Measurements from ENCODE around the gene ZNF729.
"Not testable (repeated sequence)": the region's sequence is repeated elsewhere in the genome, so short reads cannot be mapped to it uniquely, and the experiment has no call there.

Gene ZNF729

DNA sequence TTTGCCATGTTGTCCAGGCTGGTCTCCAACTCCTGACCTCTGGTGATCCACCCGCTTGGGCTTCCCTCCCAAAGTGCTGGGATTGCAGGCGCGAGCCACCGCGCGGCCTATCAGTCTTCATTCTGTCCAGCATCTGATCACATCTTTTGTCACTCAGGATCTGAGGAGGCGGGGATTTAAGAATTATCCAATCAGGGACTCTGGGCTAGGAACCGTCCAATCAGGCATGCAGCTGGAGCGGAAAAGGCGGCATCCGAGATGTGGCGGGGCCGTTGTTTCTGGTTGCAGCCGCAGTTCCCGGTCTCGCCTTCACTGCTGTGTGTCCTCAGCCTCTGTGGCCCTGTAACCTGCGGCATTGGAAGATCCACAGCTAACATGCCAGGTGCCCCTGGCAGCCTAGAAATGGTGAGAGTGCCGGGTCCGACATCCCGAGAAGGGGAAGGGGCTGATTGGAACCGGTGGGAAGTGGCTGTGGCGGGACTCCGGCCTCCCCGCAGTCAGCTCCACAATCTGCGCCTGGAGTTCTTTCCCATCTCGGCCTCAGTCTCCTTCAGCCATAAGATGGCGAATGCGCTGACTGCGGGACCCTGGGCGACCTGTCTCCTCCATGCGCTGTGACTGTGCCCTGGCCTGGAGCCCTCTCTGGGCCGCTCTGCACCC lies at the start of gene ZNF729:
Gene ZNF729 (plus strand): TSS at position 291 of the 660 bp plus-strand sequence. CDS start 85 bp downstream, at position 376.
- DNase-seq = no peak

DNA sequence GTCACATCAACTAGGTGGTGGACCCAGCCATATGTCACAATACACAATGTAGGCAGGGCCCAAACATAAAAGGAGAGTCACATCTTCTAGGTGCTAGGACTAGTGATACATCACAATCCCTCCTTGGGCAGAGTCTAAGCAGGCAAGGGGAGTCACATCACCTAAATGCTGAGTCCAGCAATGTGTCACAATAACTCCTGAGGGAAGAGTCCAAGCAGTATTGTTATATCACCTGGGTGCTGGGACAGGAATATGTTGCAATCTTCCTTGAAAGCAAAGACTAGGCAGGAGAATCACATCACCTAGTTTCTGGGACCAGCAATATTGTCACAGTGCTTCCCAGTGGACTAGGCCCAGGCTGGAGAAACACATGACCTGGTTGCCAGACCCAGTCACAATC lies 29.4 kb upstream of the ZNF729 start:
- DNase-seq = no peak

DNA sequence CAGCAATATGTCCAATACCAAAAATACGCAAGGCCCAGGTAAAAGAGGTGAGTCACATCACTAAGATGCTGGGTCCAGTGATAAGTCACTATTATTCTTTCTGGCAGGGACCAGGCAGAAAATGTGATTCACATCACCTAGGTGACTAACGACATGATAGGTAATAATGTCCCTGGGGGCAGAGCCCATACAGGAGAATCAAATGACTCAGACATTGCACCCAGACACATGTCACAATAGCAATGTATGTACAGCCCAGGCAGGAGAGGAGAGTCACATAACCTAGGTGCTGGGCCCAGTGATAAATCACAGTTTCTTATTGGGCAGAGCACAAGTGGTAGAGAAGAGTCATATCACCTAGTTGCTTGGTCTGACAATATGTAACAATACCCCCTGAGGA lies 28.9 kb upstream of the ZNF729 start:
- no peak for DNase-seq

DNA sequence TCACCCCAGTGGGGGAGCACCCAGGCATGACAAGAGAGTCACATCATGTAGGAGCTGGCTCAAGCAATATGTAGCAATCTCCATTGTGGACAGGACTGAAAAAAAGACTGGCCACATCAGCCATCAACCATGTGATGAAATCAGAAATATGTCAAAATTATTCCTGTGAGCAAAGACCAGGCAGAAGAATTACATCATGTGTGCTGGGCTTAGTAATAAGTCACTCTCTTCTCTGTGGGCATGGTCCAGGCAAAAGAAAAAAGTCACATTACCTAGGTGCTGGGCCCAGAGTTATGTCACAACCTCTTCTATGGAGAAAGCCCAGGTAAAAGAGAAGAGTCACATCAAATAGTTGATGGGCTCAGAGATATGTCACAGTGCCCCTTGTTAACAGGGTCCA lies 28.3 kb upstream of the ZNF729 start:
- no peak for DNase-seq

DNA sequence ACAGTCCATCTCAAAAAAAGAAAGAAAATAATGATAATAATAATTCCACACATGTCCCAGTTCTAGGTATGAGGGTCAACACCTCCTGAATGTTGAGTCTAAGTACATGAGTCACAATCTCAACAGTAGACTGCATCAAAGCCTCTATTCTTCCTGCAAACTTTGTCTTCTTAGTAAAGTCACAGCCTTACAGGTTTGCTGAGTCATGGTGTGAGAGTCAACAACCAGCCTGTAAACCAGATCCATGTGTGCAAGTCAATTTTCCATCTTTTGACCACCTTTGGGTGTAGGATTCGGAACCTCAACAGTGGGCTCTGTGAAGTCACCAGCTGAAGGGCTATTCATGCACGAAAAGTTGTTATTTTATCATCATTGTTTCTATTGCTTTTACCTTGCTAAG lies 25.7 kb upstream of the ZNF729 start:
- no peak for DNase-seq

DNA sequence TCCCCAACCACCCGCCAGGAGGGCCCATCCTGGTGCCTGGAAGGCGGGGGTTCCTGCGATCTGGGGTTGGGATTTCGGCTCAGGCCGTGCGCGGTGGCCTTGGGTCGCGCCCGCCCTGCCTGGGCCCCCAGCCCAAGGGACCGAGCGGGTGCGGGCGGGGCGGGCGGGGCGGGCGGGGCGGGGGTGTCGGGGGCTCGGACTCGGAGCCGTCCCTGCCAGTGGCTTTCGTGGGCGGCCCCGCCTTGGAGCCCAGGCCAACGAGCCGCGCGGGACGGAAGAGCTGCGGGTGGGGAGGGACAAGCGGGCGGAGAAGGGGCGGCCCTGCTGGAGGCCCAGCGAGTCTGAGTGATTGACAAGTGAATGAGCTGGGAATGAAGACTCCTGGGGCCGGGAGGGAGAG lies 24.6 kb upstream of the ZNF729 start:
- no peak for DNase-seq

DNA sequence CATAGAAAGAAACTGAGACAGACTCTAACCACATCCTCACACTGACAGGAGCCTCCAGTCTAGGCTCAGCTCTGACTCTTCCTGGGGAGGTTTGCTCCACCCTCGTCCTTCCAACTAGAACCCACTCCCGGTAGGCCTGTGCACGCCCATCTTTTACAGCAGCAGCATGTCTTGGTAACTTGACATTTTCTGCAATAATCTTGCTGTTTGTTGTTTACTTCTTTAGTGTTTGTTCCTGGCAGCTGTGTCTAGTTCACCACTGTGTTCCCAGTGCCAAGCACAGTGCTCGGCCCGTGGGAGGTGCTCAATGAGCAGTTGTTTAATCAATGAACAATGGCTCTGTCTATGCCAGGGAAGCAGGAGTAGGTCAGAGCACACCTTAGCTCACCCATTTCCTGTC lies 23.1 kb upstream of the ZNF729 start:
- no peak for DNase-seq

DNA sequence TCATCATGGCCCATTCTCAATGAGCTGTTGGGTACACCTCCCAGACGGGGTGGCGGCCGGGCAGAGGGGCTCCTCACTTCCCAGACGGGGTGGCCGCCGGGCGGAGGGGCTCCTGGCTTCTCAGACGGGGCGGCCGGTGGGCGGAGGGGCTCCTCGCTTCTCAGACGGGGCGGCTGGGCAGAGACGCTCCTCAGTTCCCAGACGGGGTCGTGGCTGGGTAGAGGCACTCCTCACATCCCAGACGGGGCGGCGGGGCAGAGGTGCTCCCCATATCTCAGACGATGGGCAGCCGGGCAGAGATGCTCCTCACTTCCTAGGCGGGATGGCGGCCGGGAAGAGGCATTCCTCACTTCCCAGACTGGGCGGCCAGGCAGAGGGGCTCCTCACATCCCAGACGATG lies 35.3 kb downstream of the ZNF729 start:
- DNase-seq = not testable (repeated sequence)

DNA sequence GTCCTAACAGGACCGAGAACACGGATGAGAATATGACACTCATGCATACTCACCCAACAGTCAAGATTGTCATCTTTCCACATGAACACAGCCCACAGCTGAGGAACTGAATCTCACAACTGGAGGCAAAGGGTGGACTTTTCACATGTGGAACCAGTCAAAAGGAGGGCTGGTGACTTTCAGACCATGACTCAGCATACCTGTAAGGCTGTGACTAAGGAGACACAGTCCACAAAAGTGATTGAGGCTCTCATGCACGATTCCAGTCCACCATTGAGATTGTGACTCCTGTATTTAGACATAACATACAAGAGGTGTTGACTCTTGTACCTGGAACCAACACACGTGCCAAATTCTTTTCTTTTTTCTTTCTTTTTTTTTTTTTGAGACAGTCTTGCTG lies 40.0 kb downstream of the ZNF729 start:
- no peak for DNase-seq

DNA sequence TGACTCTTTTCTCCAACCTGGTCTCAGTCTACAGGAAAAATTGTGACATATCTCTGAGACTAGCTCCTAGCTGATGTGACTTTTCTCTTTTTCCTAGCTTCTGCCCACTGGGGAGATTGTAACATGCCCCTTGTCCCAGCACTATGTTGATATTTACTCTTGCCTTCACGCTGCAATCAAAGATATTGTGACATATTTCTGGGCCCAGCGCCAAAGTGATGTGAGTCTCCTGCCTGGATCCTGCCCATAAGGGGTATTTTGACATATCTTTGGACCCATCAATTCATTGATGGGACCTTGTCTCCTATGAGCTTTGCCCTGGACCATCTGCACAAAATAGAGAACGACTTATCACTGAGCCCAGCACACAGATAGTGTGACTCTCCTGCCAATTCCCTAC lies 41.1 kb downstream of the ZNF729 start:
- no peak for DNase-seq

DNA sequence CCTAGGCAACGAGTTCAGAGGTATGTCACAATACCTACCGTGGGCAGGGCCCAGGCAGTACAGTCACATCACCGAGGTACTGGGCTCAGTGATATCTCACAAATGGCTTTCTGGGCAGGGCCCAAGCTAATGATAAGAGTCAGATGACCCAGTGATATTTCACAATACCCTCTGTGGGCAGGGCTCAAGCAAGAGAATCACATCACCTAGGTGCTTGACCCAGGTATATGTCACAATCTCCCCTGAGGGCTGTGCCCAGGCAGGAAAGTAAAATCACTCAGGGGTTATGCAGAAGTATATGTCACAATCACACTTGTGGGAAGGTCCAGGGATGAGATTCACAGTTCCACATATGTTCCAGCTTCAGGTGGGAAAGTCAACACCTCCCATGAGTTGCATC lies 45.3 kb downstream of the ZNF729 start:
- no peak for DNase-seq

DNA sequence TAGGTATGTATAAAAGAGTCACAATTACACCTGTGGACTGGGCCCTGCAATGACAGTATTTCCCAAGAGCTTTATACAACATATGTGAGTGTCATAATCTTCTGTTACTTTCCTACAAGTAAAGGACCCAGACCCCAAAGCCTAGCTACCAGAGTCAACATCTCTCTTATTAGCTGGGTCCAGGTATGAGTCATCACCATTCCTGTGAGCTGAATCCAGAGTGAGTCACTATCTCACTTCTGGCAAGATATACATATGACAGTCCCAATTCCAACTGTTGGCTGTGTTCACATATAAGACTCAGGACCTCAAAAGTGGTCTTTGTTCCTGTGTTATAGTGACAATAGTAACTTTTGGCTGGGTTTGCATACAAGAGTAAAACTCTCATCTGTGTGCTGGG lies 46.7 kb downstream of the ZNF729 start:
- DNase-seq = no peak

DNA sequence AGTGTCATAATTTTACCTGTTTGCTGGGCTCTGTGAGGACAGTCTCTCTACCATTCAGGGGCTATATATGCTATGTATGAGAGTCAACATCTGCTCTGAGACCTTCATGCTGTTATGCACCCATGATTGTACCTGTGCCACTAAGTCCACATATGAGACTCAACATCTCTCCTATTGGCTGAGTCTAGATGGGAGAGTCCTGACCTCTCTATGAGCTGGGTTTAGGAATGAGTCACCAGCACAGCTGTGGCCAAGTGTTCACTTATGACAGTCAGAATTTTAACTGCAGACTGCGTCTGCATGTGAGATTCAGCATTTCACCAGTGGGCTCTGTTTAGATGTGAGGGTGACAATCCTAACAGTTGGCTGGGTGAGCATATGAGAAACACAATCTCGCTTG lies 49.5 kb downstream of the ZNF729 start:
- no peak for DNase-seq

DNA sequence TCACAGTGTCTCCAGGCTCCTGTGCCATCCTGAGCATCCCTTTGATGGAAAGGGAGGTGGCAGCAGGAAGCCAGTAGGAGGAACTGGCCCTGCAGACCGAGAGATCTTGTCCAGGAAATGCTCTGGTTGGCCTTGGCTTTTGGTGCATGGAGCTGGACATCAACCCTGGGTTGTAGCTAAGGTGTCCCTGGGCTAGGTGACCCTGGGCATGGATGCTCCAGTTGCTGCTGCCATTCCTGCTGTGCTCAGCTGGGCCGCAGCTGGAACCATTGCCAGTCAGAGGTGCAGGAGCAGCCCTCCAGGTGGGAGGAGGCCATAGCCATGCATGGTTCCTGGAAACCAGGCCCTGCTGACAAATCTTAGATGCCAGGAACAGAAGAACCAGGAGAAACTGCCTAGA lies 68.4 kb downstream of the ZNF729 start:
- DNase-seq = no peak
